T-helper 9 cell (primary cell): ENCODE results near the gene PKN3.
"Not testable (repeated sequence)": the region's sequence is repeated elsewhere in the genome, so short reads cannot be mapped to it uniquely, and the experiment has no call there.

Experiments used
- DNase-seq: peaks from one replicate; pipeline ENCODE4 v3.0.0-alpha.2; 2020
- total RNA-seq, 2 donors: gene quantifications; one replicate each; lab custom pipeline; 2026; lab: John Stamatoyannopoulos, UW

PKN3 gene
- total RNA-seq = 3.6 to 3.8 reads per million in 2 donors

- peak; percentile 93 for DNase-seq
These were observed at the start of gene PKN3 for GRCh38 chr9:128702445-128702948. Gene PKN3, plus strand, starts transcription at chr9:128702503. Its CDS starts 413 bp downstream, at chr9:128702916.

GRCh38 chr9:128653908-128654307, 48.4 kb upstream of the PKN3 start:
- DNase-seq = no peak

- DNase-seq = no peak
These were observed 47.8 kb upstream of the PKN3 start for GRCh38 chr9:128654481-128654880.

- peak; percentile 96 for DNase-seq
These were observed 45.6 kb upstream of the PKN3 start, which contains the start of gene DYNC2I2 for GRCh38 chr9:128656416-128657343. Gene DYNC2I2, minus strand, starts transcription at chr9:128656847. Its CDS starts 121 bp downstream, at chr9:128656726.

GRCh38 chr9:128657344-128657704, 45.0 kb upstream of the PKN3 start:
- no peak for DNase-seq

- DNase-seq = no peak
These were observed 44.5 kb upstream of the PKN3 start for GRCh38 chr9:128657796-128658195.

- not testable (repeated sequence) for DNase-seq
These were observed 35.8 kb upstream of the PKN3 start for GRCh38 chr9:128666481-128666941.

GRCh38 chr9:128669786-128670185, 32.5 kb upstream of the PKN3 start:
- no peak for DNase-seq

GRCh38 chr9:128675382-128675781, 26.9 kb upstream of the PKN3 start:
- DNase-seq = no peak

- no peak for DNase-seq
These were observed 24.5 kb upstream of the PKN3 start for GRCh38 chr9:128677794-128678193.

GRCh38 chr9:128683340-128684064, 18.8 kb upstream of the PKN3 start:
- peak; percentile 9 for DNase-seq

GRCh38 chr9:128684065-128684324, 18.3 kb upstream of the PKN3 start:
- DNase-seq = no peak

- peak; percentile 64 for DNase-seq
These were observed 17.7 kb upstream of the PKN3 start for GRCh38 chr9:128684325-128685199.

GRCh38 chr9:128685636-128686489, 16.4 kb upstream of the PKN3 start:
- DNase-seq = no peak

- DNase-seq = no peak
These were observed 14.8 kb upstream of the PKN3 start for GRCh38 chr9:128687453-128687852.

- DNase-seq = peak; percentile 85
These were observed 13.6 kb upstream of the PKN3 start, which contains the start of gene SET for GRCh38 chr9:128688501-128689292. Gene SET, plus strand, starts transcription at chr9:128689222. Its CDS starts 361 bp downstream, at chr9:128689583.

GRCh38 chr9:128689293-128689774, 13.0 kb upstream of the PKN3 start:
- peak; percentile 57 for DNase-seq

- DNase-seq = peak; percentile 56
These were observed 12.3 kb upstream of the PKN3 start for GRCh38 chr9:128689820-128690683.

GRCh38 chr9:128690684-128691034, 11.6 kb upstream of the PKN3 start:
- no peak for DNase-seq
